WI38 (cell line): ENCODE measurements around the gene KRTAP10-7.

ENCODE experiments used
- H3K4me3 ChIP-seq: 2 replicates; pipeline ENCODE4 v1.5.1; 2011; ENCODE audit warnings: low read depth, mild to moderate bottlenecking, control low read depth, low read length
- CTCF ChIP-seq: IDR thresholded peaks from 2 replicates; pipeline ENCODE4 v1.5.1; 2012; ENCODE audit warnings: low read depth, mild to moderate bottlenecking, control low read depth, low read length

KRTAP10-7 gene

GRCh38 chr21:44613386-44614155 lies 13.2 kb downstream of the KRTAP10-7 start:
- no peak overlapping the region for H3K4me3 ChIP-seq
- TF ChIP-seq CTCF: no peak

GRCh38 chr21:44614161-44614631 lies 13.8 kb downstream of the KRTAP10-7 start:
- no peak overlapping the region for H3K4me3 ChIP-seq
- no peak for TF ChIP-seq CTCF

GRCh38 chr21:44614961-44615391 lies 14.6 kb downstream of the KRTAP10-7 start:
- no peak overlapping the region for H3K4me3 ChIP-seq
- no peak for TF ChIP-seq CTCF

GRCh38 chr21:44615466-44615865 lies 15.1 kb downstream of the KRTAP10-7 start:
- no peak overlapping the region for H3K4me3 ChIP-seq
- TF ChIP-seq CTCF: no peak

GRCh38 chr21:44615911-44616590 lies 15.7 kb downstream of the KRTAP10-7 start:
- no peak for TF ChIP-seq CTCF
- H3K4me3 ChIP-seq: no peak overlapping the region

GRCh38 chr21:44616591-44616926 lies 16.2 kb downstream of the KRTAP10-7 start:
- TF ChIP-seq CTCF: no peak

GRCh38 chr21:44617071-44617501 lies 16.7 kb downstream of the KRTAP10-7 start:
- no peak overlapping the region for H3K4me3 ChIP-seq
- no peak for TF ChIP-seq CTCF

More at GRCh38 chr21:44616591-44616926, 16.2 kb downstream of the KRTAP10-7 start:
- no peak overlapping the region for H3K4me3 ChIP-seq
